HepG2 (cell line): ENCODE measurements around the gene DND1.

Experiments
- ATF3 ChIP-seq: sonication (generic); formaldehyde crosslinking; IDR thresholded peaks from 2 replicates; pipeline ENCODE4 v1.4.0; 2020; ENCODE audit warnings: missing genetic modification reagents
- KDM3A ChIP-seq: IDR thresholded peaks from 2 replicates; pipeline ENCODE4 v1.6.1; 2018; ENCODE audit warnings: low read depth, missing compliant biosample characterization
- MAZ ChIP-seq, 2 experiments: sonication (generic) in 1 of 2; formaldehyde crosslinking in 1 of 2; IDR thresholded peaks; 2 replicates each; pipeline versions ENCODE4 v1.5.0 to v1.6.1; 2012 to 2020; ENCODE audit warnings: low read depth in 2 of 2, mild to moderate bottlenecking in 2 of 2, borderline replicate concordance in 1 of 2, improper control_type of control experiment in 1 of 2, low read length in 1 of 2, missing genetic modification reagents in 1 of 2, moderate library complexity in 1 of 2
- PRPF4 ChIP-seq: fragments of 200-400 bp; formaldehyde crosslinking; IDR thresholded peaks from 2 replicates; pipeline ENCODE4 v1.6.1; 2016; ENCODE audit warnings: low read length, low read depth; ENCODE audit not compliant: poor library complexity, severe bottlenecking
- ZBTB7A ChIP-seq: sonication (generic); formaldehyde crosslinking; IDR thresholded peaks from 2 replicates; pipeline ENCODE4 v1.8.0; 2022; ENCODE audit warnings: mild to moderate bottlenecking, missing genetic modification reagents
- ZNF605 ChIP-seq: sonication (generic); formaldehyde crosslinking; IDR thresholded peaks from 2 replicates; pipeline ENCODE4 v1.8.0; 2022; ENCODE audit warnings: mild to moderate bottlenecking, missing genetic modification reagents
- TF ChIP-seq, protein P1 (sequence below): sonication (generic); formaldehyde crosslinking; IDR thresholded peaks from 2 replicates; pipeline ENCODE4 v1.4.0; 2020; ENCODE audit warnings: missing genetic modification reagents
- TF ChIP-seq, protein P2 (sequence below): sonication (generic); formaldehyde crosslinking; IDR thresholded peaks from 2 replicates; pipeline ENCODE4 v1.5.0; 2020; ENCODE audit warnings: mild to moderate bottlenecking, missing genetic modification reagents, moderate library complexity

DNA sequence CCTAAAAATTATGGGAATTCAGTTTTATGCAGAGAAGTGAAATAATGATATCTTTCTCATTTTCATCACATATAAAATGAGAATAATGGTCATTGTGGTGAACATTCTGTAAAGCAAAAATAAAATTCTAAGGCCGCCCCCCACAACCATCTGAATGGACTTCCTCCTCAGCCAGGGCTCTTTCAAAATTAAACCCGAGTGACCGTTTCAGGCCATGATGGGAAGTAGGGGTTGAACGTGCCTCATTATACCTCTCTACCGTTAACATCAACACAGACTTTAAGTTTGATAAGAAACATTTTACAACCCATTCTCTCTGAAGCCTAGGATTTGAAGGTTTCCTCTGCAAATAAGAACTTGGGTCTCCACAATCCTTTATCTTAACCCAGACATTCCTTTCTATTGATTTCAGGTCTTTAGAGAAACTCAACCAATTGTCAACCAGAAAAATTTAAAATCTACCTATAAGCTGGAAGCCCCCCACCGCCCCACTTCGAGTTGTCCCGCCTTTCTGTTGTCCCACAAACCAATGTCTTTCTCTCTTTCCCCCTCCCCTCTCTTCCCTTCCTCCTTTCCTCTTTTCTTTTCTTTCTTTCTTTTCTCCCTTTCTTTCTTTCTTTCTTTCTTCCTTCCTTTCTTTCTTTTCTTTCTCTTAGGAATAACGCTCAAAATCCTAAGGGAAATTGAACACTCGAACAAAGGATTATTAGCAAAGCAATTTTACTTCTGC lies 35.8 kb downstream of the DND1 start:
- TF ChIP-seq, protein P1, sequence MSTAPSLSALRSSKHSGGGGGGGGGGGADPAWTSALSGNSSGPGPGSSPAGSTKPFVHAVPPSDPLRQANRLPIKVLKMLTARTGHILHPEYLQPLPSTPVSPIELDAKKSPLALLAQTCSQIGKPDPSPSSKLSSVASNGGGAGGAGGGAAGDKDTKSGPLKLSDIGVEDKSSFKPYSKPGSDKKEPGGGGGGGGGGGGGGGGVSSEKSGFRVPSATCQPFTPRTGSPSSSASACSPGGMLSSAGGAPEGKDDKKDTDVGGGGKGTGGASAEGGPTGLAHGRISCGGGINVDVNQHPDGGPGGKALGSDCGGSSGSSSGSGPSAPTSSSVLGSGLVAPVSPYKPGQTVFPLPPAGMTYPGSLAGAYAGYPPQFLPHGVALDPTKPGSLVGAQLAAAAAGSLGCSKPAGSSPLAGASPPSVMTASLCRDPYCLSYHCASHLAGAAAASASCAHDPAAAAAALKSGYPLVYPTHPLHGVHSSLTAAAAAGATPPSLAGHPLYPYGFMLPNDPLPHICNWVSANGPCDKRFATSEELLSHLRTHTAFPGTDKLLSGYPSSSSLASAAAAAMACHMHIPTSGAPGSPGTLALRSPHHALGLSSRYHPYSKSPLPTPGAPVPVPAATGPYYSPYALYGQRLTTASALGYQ = no peak
- no peak for TF ChIP-seq KDM3A
- no peak for TF ChIP-seq ZNF605 (CRISPR knock-in tag)
- TF ChIP-seq PRPF4 = no peak
- no peak for TF ChIP-seq ZBTB7A (CRISPR knock-in tag)
- TF ChIP-seq ATF3 (CRISPR knock-in tag) = no peak
- TF ChIP-seq, protein P2, sequence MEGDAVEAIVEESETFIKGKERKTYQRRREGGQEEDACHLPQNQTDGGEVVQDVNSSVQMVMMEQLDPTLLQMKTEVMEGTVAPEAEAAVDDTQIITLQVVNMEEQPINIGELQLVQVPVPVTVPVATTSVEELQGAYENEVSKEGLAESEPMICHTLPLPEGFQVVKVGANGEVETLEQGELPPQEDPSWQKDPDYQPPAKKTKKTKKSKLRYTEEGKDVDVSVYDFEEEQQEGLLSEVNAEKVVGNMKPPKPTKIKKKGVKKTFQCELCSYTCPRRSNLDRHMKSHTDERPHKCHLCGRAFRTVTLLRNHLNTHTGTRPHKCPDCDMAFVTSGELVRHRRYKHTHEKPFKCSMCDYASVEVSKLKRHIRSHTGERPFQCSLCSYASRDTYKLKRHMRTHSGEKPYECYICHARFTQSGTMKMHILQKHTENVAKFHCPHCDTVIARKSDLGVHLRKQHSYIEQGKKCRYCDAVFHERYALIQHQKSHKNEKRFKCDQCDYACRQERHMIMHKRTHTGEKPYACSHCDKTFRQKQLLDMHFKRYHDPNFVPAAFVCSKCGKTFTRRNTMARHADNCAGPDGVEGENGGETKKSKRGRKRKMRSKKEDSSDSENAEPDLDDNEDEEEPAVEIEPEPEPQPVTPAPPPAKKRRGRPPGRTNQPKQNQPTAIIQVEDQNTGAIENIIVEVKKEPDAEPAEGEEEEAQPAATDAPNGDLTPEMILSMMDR (CRISPR knock-in tag) = no peak
- no peak for TF ChIP-seq MAZ (IDR thresholded peaks at IDR 0.05; ENCODE audit: borderline replicate concordance, low read depth, low read length)
- no peak for TF ChIP-seq MAZ (CRISPR knock-in tag; IDR thresholded peaks at IDR 0.05; ENCODE audit: low read depth)
